Lower leg skin (tissue), 4 donors: ENCODE data around the gene INTS6. TPM values are rescaled to one million over a fixed set of nuclear protein-coding genes. Genes with fewer than 3 reads are reported as not detected.
A peak's percentile ranks its signal among the peaks of the same experiment; 100 is the strongest.
"Not testable (repeated sequence)": the region's sequence is repeated elsewhere in the genome, so short reads cannot be mapped to it uniquely, and the experiment has no call there.

Experiments used
- DNase-seq, 2 donors: peaks; one replicate each; pipeline ENCODE4 v3.0.0-alpha.2; 2019; ENCODE audit warnings: low spot score in 2 of 2
- H3K4me3 ChIP-seq: fragments of 200-600 bp; sonication (generic); 2 replicates; pipeline ENCODE4 v1.5.1; 2017; ENCODE audit warnings: mild to moderate bottlenecking, low read depth; ENCODE audit not compliant: poor library complexity, severe bottlenecking
- CTCF ChIP-seq, 3 donors: fragments of 450-650 bp; IDR thresholded peaks; one replicate each; pipeline ENCODE4 v1.5.1; 2016; ENCODE audit warnings: antibody characterized with exemption in 3 of 3, mild to moderate bottlenecking in 3 of 3, moderate library complexity in 2 of 3
- POLR2A ChIP-seq, 2 donors: fragments of 450-650 bp; IDR thresholded peaks; one replicate each; pipeline ENCODE4 v1.6.1; 2016 to 2017; ENCODE audit warnings: antibody characterized with exemption in 2 of 2, mild to moderate bottlenecking in 1 of 2, moderate library complexity in 1 of 2
- WGBS, 2 donors: methylation state at CpG; one replicate each; pipeline ENCODE4 v1.1.5; 2018; 5-methylcytosine and 5-hydroxymethylcytosine counted together
- intact Hi-C: fragments of 100-400 bp; cut with DNase I; formaldehyde crosslinking; loops from one replicate; pipeline ENCODE4 v1.15.0; 2023; ENCODE audit warnings: low total_unique reads
- total RNA-seq, 4 donors: library from RNA; depleted of rRNA; stranded (reverse); fragments of >200 nt; gene quantifications; one replicate each; pipeline ENCODE4 v1.1.0, GENCODE V29; 2016

INTS6 gene
- total RNA-seq, 4 donors from 2014 or later = 35.2 to 48.6 (median 41.3) TPM

DNA sequence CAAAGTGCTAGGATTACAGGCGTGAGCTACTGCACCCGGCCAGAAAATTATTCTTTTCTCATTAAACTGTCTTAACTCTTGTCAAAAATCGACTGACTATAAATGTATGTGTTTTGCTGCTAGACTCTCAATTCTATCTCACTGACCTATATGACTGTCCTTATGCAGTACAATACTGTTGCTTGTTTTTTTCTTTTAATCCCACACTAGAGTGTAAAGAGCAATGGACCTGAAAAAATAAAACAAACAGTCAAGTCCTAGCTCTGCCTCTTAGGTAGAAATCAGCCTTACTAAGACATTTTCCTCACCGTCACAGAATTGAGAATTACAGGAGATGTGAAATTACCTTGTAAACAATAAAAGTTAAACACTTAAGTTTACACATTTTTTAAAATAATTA is 35.1 kb downstream of the INTS6 start:
- 77 to 98% methylated on average over 4 of the region's 4 CpGs for WGBS, 2 donors
- DNase-seq = no peak
- TF ChIP-seq CTCF (IDR thresholded peaks at IDR 0.05) (no peak), POLR2A (IDR thresholded peaks at IDR 0.05) (no peak)
- no peak overlapping the region for H3K4me3 ChIP-seq
- intact Hi-C loops = no loop called here

DNA sequence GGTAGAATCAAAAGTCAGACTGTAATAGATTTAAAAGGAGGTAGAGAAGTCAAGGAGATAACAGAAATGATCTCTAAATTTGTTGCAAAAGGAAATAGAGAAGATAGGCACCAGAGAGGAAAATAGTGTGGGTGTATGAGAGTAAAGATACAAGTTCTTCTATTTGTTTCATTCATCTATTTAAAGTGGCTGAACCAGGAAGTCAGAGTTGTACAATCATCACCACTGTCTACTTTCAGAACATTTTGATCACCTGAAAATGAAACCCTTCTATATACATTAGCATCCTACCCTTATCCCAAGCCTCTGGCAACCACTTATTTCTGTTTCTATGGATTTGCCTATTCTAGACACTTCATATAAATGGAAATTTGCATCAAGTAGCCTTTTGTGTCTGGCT is 36.7 kb downstream of the INTS6 start:
- no peak overlapping the region for H3K4me3 ChIP-seq
- TF ChIP-seq POLR2A (IDR thresholded peaks at IDR 0.05) = no peak
- TF ChIP-seq CTCF (IDR thresholded peaks at IDR 0.05) = no peak
- intact Hi-C loops = no loop called here
- no peak for DNase-seq

DNA sequence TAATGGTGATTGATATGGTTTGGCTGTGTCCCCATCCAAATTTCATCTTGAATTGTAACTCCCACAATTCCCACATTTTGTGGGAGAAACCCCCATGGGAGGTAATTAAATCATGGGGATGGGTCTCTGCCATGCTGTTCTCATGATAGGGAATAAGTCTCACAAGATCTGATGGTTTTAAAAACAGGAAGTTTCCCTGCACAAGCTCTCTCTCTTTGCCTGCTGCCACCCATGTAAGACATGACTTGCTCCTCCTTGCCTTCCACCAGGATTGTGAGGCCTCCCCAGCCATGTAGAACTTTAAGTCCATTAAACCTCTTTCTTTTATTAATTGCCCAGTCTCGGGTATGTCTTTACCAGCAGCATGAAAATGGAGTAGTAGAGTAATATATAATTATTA is 37.5 kb downstream of the INTS6 start:
- WGBS, 2 donors = 98 to 100% methylated on average over 1 of the region's 1 CpG

GRCh38 chr13:51412431-51412830 is 40.4 kb downstream of the INTS6 start:
- DNase-seq = no peak
- H3K4me3 ChIP-seq = no peak overlapping the region
- WGBS, 2 donors = 88 to 93% methylated on average over 3 of the region's 3 CpGs
- intact Hi-C loops = no loop called here
- TF ChIP-seq CTCF (IDR thresholded peaks at IDR 0.05) = no peak
- no peak for TF ChIP-seq POLR2A (IDR thresholded peaks at IDR 0.05)

More for the DNA sequence above, 37.5 kb downstream of the INTS6 start:
- H3K4me3 ChIP-seq, DNase-seq, intact Hi-C loops: not testable (repeated sequence)

DNA sequence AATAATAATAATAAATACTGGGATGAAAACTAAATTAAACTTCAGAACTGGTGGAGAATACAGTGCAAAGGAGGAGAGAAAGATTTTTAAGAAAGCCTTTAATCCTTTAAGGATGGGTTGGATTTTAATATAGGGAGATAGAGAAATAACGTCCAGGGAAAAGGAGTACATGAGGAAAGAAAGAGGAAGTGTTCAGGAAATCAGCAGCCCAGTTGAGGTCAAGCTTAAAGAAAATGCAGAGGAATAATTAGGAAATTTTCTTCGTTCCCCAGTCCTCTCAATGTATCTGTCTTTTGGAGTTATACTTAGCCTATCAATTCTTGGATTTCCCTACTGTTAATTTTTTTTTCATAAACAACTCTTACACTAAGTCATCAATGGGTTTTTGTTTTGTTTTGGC is 47.7 kb downstream of the INTS6 start:
- no peak for DNase-seq
- TF ChIP-seq POLR2A (IDR thresholded peaks at IDR 0.05) (no peak), CTCF (IDR thresholded peaks at IDR 0.05) (no peak)
- WGBS, 2 donors = 52 to 70% methylated on average over 2 of the region's 2 CpGs
- intact Hi-C loops = no loop called here
- H3K4me3 ChIP-seq = no peak overlapping the region

- DNase-seq = peak; percentile 83 to 84
- WGBS, 2 donors = 46 to 54% methylated on average over 6 of the region's 6 CpGs
- intact Hi-C loops = no loop called here
- no peak for TF ChIP-seq CTCF (IDR thresholded peaks at IDR 0.05)
- H3K4me3 ChIP-seq = no peak overlapping the region
Observed at GRCh38 chr13:51397262-51397941, 55.4 kb downstream of the INTS6 start.
